Body of pancreas (tissue), 4 donors: ENCODE results near the gene IFFO2. TPM values are rescaled to one million over a fixed set of nuclear protein-coding genes. Genes with fewer than 3 reads are reported as not detected.

Source experiments
- ATAC-seq: fragments of 150-250 bp; one replicate; pipeline ENCODE4 v1.9.1; 2016
- DNase-seq, 4 donors: peaks; one replicate each; pipeline ENCODE4 v3.0.0-alpha.2; 2019
- H3K27ac ChIP-seq, 4 donors: fragments of 200-600 bp; sonication (generic); 1 replicate in 3 of 4; 2 replicates in 1 of 4; pipeline versions ENCODE4 v1.5.1 to v1.6.1; 2016 to 2019; ENCODE audit warnings: mild to moderate bottlenecking in 1 of 4, mixed read lengths in 1 of 4, moderate library complexity in 1 of 4
- H3K27me3 ChIP-seq, 2 donors: fragments of 200-600 bp; sonication (generic); one replicate each; pipeline ENCODE4 v1.6.0; 2016; ENCODE audit warnings: mild to moderate bottlenecking in 1 of 2
- H3K36me3 ChIP-seq, 2 donors: fragments of 200-600 bp; sonication (generic); replicated peaks in 1 of 2; 2 replicates each; pipeline ENCODE4 v1.5.1; 2016; ENCODE audit warnings: low read depth in 2 of 2; ENCODE audit not compliant: insufficient read depth in 1 of 2
- H3K4me1 ChIP-seq: fragments of 200-600 bp; sonication (generic); one replicate; pipeline ENCODE4 v1.6.0; 2016
- H3K4me3 ChIP-seq, 2 donors: fragments of 200-600 bp; sonication (generic); 1 replicate in 1 of 2; 2 replicates in 1 of 2; pipeline ENCODE4 v1.5.1; 2016 to 2019
- H3K9me3 ChIP-seq, 3 donors: fragments of 200-600 bp; sonication (generic); 1 replicate in 2 of 3; 2 replicates in 1 of 3; pipeline ENCODE4 v1.5.1; 2016
- CTCF ChIP-seq, 7 experiments: fragments of 450-650 bp in 4 of 7; fragments of 200-600 bp in 3 of 7; sonication (generic) in 3 of 7; IDR thresholded peaks; one replicate each; pipeline ENCODE4 v1.5.1; 2016 to 2019; ENCODE audit warnings: antibody characterized with exemption in 7 of 7
- POLR2A ChIP-seq, 3 donors: fragments of 450-650 bp; IDR thresholded peaks; one replicate each; pipeline ENCODE4 v1.6.1; 2016; ENCODE audit warnings: antibody characterized with exemption in 3 of 3, mild to moderate bottlenecking in 2 of 3
- WGBS, 2 donors: methylation state at CpG; one replicate each; pipeline ENCODE4 v1.1.5; 2017; 5-methylcytosine and 5-hydroxymethylcytosine counted together
- intact Hi-C: fragments of 100-400 bp; cut with DNase I; formaldehyde crosslinking; loops from one replicate; pipeline ENCODE4 v1.15.1; 2023
- total RNA-seq, 2 donors: library from RNA; depleted of rRNA; stranded (reverse); fragments of >200 nt; gene quantifications; one replicate each; pipeline ENCODE4 v1.1.0, GENCODE V29; 2016

The IFFO2 gene
- total RNA-seq, 2 donors from 2014 or later, result 23.1 to 219 TPM

GRCh38 chr1:18875107-18875795 is 81.2 kb downstream of the IFFO2 start:
- TF ChIP-seq CTCF (IDR thresholded peaks at IDR 0.05) (peak; percentile 67 to 91 (median 74)), POLR2A (IDR thresholded peaks at IDR 0.05) (no peak)
- intact Hi-C loops, result loop anchor here (5.0 kb wide), 1 partner anchor 278 kb away; no protein-coding TSS in a partner anchor

GRCh38 chr1:18874600-18874999 is 81.9 kb downstream of the IFFO2 start:
- no peaks in the 10 kb centered on the region for H3K36me3 ChIP-seq
- intact Hi-C loops, result no loop called here
- WGBS, 2 donors, result 58 to 78% methylated on average over 4 to 8 of the region's 8 CpGs
- TF ChIP-seq CTCF (IDR thresholded peaks at IDR 0.05) (no peak), POLR2A (IDR thresholded peaks at IDR 0.05) (no peak)
- DNase-seq (peak in 1 of 4 donors; percentile 31), ATAC-seq (no peak)
- no peaks in the 10 kb centered on the region for H3K27me3 ChIP-seq
- no peak overlapping the region for H3K4me3 ChIP-seq
- no peak overlapping the region for H3K27ac ChIP-seq
- H3K9me3 ChIP-seq, result no peaks in the 10 kb centered on the region
- peaks cover 7% of the 10 kb centered on the region for H3K4me1 ChIP-seq

More at GRCh38 chr1:18875107-18875795, 81.2 kb downstream of the IFFO2 start:
- ATAC-seq (peak; percentile 81), DNase-seq (peak; percentile 83 to 88 (median 86))
- H3K27ac ChIP-seq, result no peak overlapping the region
- no peak overlapping the region for H3K4me3 ChIP-seq
- no peaks in the 10 kb centered on the region for H3K27me3 ChIP-seq
- 30 to 37% methylated on average over 4 to 20 of the region's 20 CpGs for WGBS, 2 donors
- no peaks in the 10 kb centered on the region for H3K36me3 ChIP-seq
- peaks cover under 1% of the 10 kb centered on the region for H3K4me1 ChIP-seq
- H3K9me3 ChIP-seq, result no peaks in the 10 kb centered on the region

GRCh38 chr1:18874036-18874435 is 82.4 kb downstream of the IFFO2 start:
- no peaks in the 10 kb centered on the region for H3K27me3 ChIP-seq
- H3K27ac ChIP-seq, result no peak overlapping the region
- H3K36me3 ChIP-seq, result no peaks in the 10 kb centered on the region
- TF ChIP-seq CTCF (IDR thresholded peaks at IDR 0.05) (no peak), POLR2A (IDR thresholded peaks at IDR 0.05) (no peak)
- peaks cover 9% of the 10 kb centered on the region for H3K4me1 ChIP-seq
- no peak overlapping the region for H3K4me3 ChIP-seq
- DNase-seq (no peak), ATAC-seq (no peak)
- 63 to 82% methylated on average over 4 to 6 of the region's 6 CpGs for WGBS, 2 donors
- no peaks in the 10 kb centered on the region for H3K9me3 ChIP-seq
- intact Hi-C loops, result no loop called here

- Histone ChIP-seq H3K4me1 (peaks cover 13% of the 10 kb centered on the region), H3K27ac (no peak overlapping the region), H3K9me3 (no peaks in the 10 kb centered on the region), H3K27me3 (no peaks in the 10 kb centered on the region), H3K4me3 (no peak overlapping the region), H3K36me3 (no peaks in the 10 kb centered on the region)
- WGBS, 2 donors, result 84 to 85% methylated on average over 5 to 8 of the region's 8 CpGs
- TF ChIP-seq CTCF (IDR thresholded peaks at IDR 0.05) (no peak), POLR2A (IDR thresholded peaks at IDR 0.05) (no peak)
- no peak for ATAC-seq
- intact Hi-C loops, result no loop called here
- DNase-seq, result no peak
These were observed 84.3 kb downstream of the IFFO2 start for GRCh38 chr1:18872071-18872611.
